ENCODE measurements around the gene LRIG1.

The LRIG1 gene

GRCh38 chr3:66531256-66531655 lies 30.4 kb upstream of the LRIG1 start:
- 60 to 64% methylated on average over 1 of the region's 1 CpG for WGBS, 2 experiments (ENCODE audit: insufficient coverage in 2 of 2)
- no peak overlapping the region for H3K4me3 ChIP-seq (ENCODE audit: extremely low read depth, insufficient read depth, low read length, poor library complexity, severe bottlenecking)
- no peak overlapping the region for H3K27ac ChIP-seq (ENCODE audit: low read depth, low read length, severe bottlenecking)
- H3K36me3 ChIP-seq (ENCODE audit: control insufficient read depth, insufficient read depth, low read length): no peaks in the 10 kb centered on the region
- no peaks in the 10 kb centered on the region for H3K4me1 ChIP-seq (ENCODE audit: control insufficient read depth, insufficient read depth, low read length, poor library complexity, severe bottlenecking)
- H3K9me3 ChIP-seq (ENCODE audit: control insufficient read depth, low read length): no peaks in the 10 kb centered on the region

- Histone ChIP-seq H3K4me3 (ENCODE audit: extremely low read depth, insufficient read depth, low read length, poor library complexity, severe bottlenecking) (no peak overlapping the region), H3K4me1 (ENCODE audit: control insufficient read depth, insufficient read depth, low read length, poor library complexity, severe bottlenecking) (no peaks in the 10 kb centered on the region), H3K27ac (ENCODE audit: low read depth, low read length, severe bottlenecking) (no peak overlapping the region), H3K36me3 (ENCODE audit: control insufficient read depth, insufficient read depth, low read length) (no peaks in the 10 kb centered on the region), H3K9me3 (ENCODE audit: control insufficient read depth, low read length) (no peaks in the 10 kb centered on the region)
- WGBS, 2 experiments (ENCODE audit: insufficient coverage in 2 of 2): 90% methylated on average over 2 of the region's 4 CpGs
Observed at GRCh38 chr3:66527246-66527645, 26.4 kb upstream of the LRIG1 start.

GRCh38 chr3:66525771-66526170 lies 24.9 kb upstream of the LRIG1 start:
- Histone ChIP-seq H3K36me3 (ENCODE audit: control insufficient read depth, insufficient read depth, low read length) (no peaks in the 10 kb centered on the region), H3K9me3 (ENCODE audit: control insufficient read depth, low read length) (no peaks in the 10 kb centered on the region), H3K4me3 (ENCODE audit: extremely low read depth, insufficient read depth, low read length, poor library complexity, severe bottlenecking) (no peak overlapping the region), H3K4me1 (ENCODE audit: control insufficient read depth, insufficient read depth, low read length, poor library complexity, severe bottlenecking) (no peaks in the 10 kb centered on the region), H3K27ac (ENCODE audit: low read depth, low read length, severe bottlenecking) (no peak overlapping the region)
- no CpG with 5 or more reads among the region's 3 CpGs for WGBS, 2 experiments (ENCODE audit: insufficient coverage in 2 of 2)

- Histone ChIP-seq H3K27ac (ENCODE audit: low read depth, low read length, severe bottlenecking) (no peak overlapping the region), H3K4me3 (ENCODE audit: extremely low read depth, insufficient read depth, low read length, poor library complexity, severe bottlenecking) (no peak overlapping the region), H3K36me3 (ENCODE audit: control insufficient read depth, insufficient read depth, low read length) (no peaks in the 10 kb centered on the region), H3K4me1 (ENCODE audit: control insufficient read depth, insufficient read depth, low read length, poor library complexity, severe bottlenecking) (no peaks in the 10 kb centered on the region), H3K9me3 (ENCODE audit: control insufficient read depth, low read length) (no peaks in the 10 kb centered on the region)
- no CpG with 5 or more reads among the region's 2 CpGs for WGBS, 2 experiments (ENCODE audit: insufficient coverage in 2 of 2)
Observed at GRCh38 chr3:66520724-66521123, 19.9 kb upstream of the LRIG1 start.

DNA sequence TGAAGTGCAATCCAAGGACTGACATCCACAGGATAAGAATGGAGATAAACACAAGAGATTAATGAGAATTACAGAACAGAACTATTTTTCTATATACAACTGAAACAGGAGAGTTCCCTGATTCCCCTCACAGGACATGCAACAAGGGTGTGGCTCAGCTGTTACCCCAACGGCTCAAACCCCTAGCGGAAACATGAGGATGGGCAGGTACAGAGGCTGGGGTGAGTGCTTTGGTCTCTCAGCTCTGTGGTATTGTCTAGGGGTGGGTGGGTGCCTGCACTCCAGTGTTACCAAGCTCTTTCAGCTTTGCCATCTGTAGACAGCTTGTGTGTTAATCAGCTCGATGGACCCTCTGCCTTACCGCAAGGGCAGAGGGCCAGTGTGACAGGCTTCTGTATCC lies 17.8 kb upstream of the LRIG1 start:
- Histone ChIP-seq H3K36me3 (ENCODE audit: control insufficient read depth, insufficient read depth, low read length) (no peaks in the 10 kb centered on the region), H3K9me3 (ENCODE audit: control insufficient read depth, low read length) (no peaks in the 10 kb centered on the region), H3K4me3 (ENCODE audit: extremely low read depth, insufficient read depth, low read length, poor library complexity, severe bottlenecking) (no peak overlapping the region), H3K4me1 (ENCODE audit: control insufficient read depth, insufficient read depth, low read length, poor library complexity, severe bottlenecking) (no peaks in the 10 kb centered on the region), H3K27ac (ENCODE audit: low read depth, low read length, severe bottlenecking) (no peak overlapping the region)
- 92 to 96% methylated on average over 4 of the region's 4 CpGs for WGBS, 2 experiments (ENCODE audit: insufficient coverage in 2 of 2)

DNA sequence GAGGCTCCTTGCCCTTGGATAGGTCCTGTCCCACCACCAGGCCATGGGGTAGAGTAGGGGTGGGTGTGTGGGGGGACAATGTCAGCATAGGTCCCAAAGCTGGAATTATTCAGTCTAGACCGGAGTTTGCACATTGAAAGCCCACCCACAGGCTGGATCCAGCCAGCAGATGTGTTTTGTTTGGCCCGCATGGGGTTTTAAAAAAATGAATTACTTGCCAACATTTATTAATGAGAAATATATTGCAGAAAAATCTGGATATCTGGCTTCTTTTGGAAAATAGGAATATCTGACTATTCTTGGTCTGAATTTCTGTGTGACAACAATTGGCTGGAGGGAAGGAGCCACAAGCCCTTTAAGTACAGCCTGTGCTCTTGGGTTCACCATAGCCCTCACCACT lies 17.3 kb upstream of the LRIG1 start:
- no peaks in the 10 kb centered on the region for H3K36me3 ChIP-seq (ENCODE audit: control insufficient read depth, insufficient read depth, low read length)
- no peaks in the 10 kb centered on the region for H3K9me3 ChIP-seq (ENCODE audit: control insufficient read depth, low read length)
- no peaks in the 10 kb centered on the region for H3K4me1 ChIP-seq (ENCODE audit: control insufficient read depth, insufficient read depth, low read length, poor library complexity, severe bottlenecking)
- H3K4me3 ChIP-seq (ENCODE audit: extremely low read depth, insufficient read depth, low read length, poor library complexity, severe bottlenecking): no peak overlapping the region
- H3K27ac ChIP-seq (ENCODE audit: low read depth, low read length, severe bottlenecking): no peak overlapping the region
- no CpG with 5 or more reads among the region's 2 CpGs for WGBS, 2 experiments (ENCODE audit: insufficient coverage in 2 of 2)

DNA sequence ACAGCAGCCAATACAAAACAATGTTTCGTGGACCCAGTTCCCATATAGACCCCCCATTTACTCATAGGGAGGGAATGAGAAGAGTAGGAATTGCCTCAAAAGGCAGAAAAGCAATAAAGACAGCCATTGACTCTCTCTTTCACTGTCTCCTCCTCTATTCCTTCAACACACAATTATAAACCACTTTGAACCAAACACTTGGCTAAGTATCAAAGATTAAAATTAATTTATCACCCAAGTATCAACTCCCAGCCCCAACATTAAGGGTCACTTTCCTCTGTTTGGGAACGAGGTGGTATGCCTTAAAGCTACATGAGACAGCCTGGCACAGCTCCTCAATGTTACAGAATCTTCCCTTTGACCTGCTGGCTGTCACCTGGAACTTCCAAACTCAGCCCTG lies 16.4 kb upstream of the LRIG1 start:
- Histone ChIP-seq H3K4me3 (ENCODE audit: extremely low read depth, insufficient read depth, low read length, poor library complexity, severe bottlenecking) (no peak overlapping the region), H3K36me3 (ENCODE audit: control insufficient read depth, insufficient read depth, low read length) (no peaks in the 10 kb centered on the region), H3K27ac (ENCODE audit: low read depth, low read length, severe bottlenecking) (no peak overlapping the region), H3K9me3 (ENCODE audit: control insufficient read depth, low read length) (no peaks in the 10 kb centered on the region), H3K4me1 (ENCODE audit: control insufficient read depth, insufficient read depth, low read length, poor library complexity, severe bottlenecking) (no peaks in the 10 kb centered on the region)
- WGBS, 2 experiments (ENCODE audit: insufficient coverage in 2 of 2): 86 to 90% methylated on average over 1 of the region's 2 CpGs

DNA sequence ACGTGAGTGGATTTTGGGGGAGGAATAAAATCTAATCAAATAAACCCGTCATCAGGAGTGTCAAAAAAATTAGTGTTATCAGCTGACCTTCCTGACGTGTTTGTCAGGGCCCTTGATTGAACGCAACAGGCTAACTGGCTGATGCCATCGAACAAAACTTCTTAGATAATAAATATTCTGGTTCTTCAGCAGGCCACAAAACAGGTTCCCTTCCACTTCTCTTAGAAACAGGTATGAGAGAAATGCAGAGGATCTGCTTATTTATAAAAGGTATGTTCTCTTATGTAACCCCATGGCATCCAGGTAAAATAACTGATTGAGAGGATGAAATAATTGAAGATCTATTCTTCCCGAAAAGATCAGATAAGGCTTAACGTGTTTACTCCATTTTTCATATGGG lies 7.6 kb upstream of the LRIG1 start:
- Histone ChIP-seq H3K36me3 (ENCODE audit: control insufficient read depth, insufficient read depth, low read length) (no peaks in the 10 kb centered on the region), H3K4me1 (ENCODE audit: control insufficient read depth, insufficient read depth, low read length, poor library complexity, severe bottlenecking) (no peaks in the 10 kb centered on the region), H3K4me3 (ENCODE audit: extremely low read depth, insufficient read depth, low read length, poor library complexity, severe bottlenecking) (no peak overlapping the region), H3K9me3 (ENCODE audit: control insufficient read depth, low read length) (no peaks in the 10 kb centered on the region), H3K27ac (ENCODE audit: low read depth, low read length, severe bottlenecking) (no peak overlapping the region)
- 63 to 96% methylated on average over 3 to 4 of the region's 7 CpGs for WGBS, 2 experiments (ENCODE audit: insufficient coverage in 2 of 2)

DNA sequence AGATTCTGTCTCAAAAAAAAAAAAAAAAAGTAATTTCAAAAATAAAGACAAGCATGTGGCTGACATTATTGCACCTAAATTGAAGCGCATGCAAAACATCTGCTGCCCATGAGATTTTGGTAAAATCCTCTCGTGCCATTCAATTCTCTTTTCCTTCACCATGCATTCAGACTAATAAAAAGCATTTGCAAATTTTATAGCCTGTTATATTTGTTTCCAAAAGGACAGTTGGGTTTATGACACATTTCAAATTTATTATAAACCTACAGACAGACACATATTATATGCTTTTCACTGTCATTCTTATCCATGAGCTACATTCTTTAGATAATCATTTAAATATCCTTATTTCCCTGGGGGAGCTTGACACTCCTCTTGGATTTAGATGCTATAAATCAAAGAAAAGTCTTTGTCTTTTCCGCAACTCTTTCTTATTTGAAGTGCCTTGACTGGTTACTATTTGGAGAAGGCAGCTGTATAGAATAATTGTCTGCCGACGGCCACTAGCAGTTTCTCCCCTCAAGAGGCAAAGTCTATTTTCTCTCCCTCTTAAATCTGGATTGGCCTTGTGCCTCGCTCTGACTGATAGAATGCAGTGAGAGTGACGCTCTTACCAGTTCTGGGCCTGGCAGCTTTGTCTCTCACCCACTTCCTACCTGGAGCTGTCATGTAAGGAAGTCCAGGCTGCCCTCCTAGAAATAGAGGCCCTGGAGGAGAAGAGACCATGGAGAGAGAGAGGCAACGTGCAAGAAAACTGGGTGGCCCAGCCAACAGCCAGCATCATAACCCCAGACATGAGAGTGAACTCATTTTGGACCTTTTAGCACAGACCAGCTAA lies 6.8 kb upstream of the LRIG1 start:
- H3K4me1 ChIP-seq (ENCODE audit: control insufficient read depth, insufficient read depth, low read length, poor library complexity, severe bottlenecking): no peaks in the 10 kb centered on the region
- 90 to 93% methylated on average over 3 to 4 of the region's 8 CpGs for WGBS, 2 experiments (ENCODE audit: insufficient coverage in 2 of 2)
- H3K9me3 ChIP-seq (ENCODE audit: control insufficient read depth, low read length): no peaks in the 10 kb centered on the region
- no peak overlapping the region for H3K4me3 ChIP-seq (ENCODE audit: extremely low read depth, insufficient read depth, low read length, poor library complexity, severe bottlenecking)
- no peaks in the 10 kb centered on the region for H3K36me3 ChIP-seq (ENCODE audit: control insufficient read depth, insufficient read depth, low read length)
- H3K27ac ChIP-seq (ENCODE audit: low read depth, low read length, severe bottlenecking): no peak overlapping the region

DNA sequence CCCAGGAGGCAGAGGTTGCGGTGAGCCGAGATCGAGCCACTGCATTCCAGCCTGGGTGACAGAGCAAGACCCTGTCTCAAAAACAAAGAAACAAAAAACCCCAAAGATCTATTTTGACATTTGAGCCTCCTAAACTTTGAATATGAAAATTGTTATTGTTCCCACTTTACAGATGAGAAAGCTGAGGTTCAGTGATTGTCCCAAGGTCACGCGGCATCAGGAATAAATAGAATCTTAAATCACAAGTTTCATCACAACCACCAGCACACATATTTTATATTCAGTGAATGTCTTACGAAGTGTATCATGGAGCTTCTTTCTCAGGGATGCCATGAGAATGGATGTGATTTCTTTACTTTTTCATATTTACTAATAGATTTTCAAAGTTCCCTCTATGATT lies 5.3 kb upstream of the LRIG1 start:
- Histone ChIP-seq H3K27ac (ENCODE audit: low read depth, low read length, severe bottlenecking) (no peak overlapping the region), H3K4me1 (ENCODE audit: control insufficient read depth, insufficient read depth, low read length, poor library complexity, severe bottlenecking) (peaks cover 2% of the 10 kb centered on the region), H3K4me3 (ENCODE audit: extremely low read depth, insufficient read depth, low read length, poor library complexity, severe bottlenecking) (no peak overlapping the region), H3K36me3 (ENCODE audit: control insufficient read depth, insufficient read depth, low read length) (no peaks in the 10 kb centered on the region), H3K9me3 (ENCODE audit: control insufficient read depth, low read length) (no peaks in the 10 kb centered on the region)
- 91% methylated on average over 3 of the region's 6 CpGs; no CpG with 5 or more reads in 1 of the 2 experiments for WGBS, 2 experiments (ENCODE audit: insufficient coverage in 2 of 2)

GRCh38 chr3:66504850-66505641 lies 4.2 kb upstream of the LRIG1 start:
- 100% methylated on average over 1 of the region's 7 CpGs; no CpG with 5 or more reads in 1 of the 2 experiments for WGBS, 2 experiments (ENCODE audit: insufficient coverage in 2 of 2)
- peaks cover 2% of the 10 kb centered on the region for H3K4me1 ChIP-seq (ENCODE audit: control insufficient read depth, insufficient read depth, low read length, poor library complexity, severe bottlenecking)
- H3K4me3 ChIP-seq (ENCODE audit: extremely low read depth, insufficient read depth, low read length, poor library complexity, severe bottlenecking): no peak overlapping the region
- H3K36me3 ChIP-seq (ENCODE audit: control insufficient read depth, insufficient read depth, low read length): no peaks in the 10 kb centered on the region
- no peaks in the 10 kb centered on the region for H3K9me3 ChIP-seq (ENCODE audit: control insufficient read depth, low read length)
- no peak overlapping the region for H3K27ac ChIP-seq (ENCODE audit: low read depth, low read length, severe bottlenecking)

Data from mesodermal cell (in vitro differentiated cells).